ENCODE measurements around the gene TMTC1.

DNA sequence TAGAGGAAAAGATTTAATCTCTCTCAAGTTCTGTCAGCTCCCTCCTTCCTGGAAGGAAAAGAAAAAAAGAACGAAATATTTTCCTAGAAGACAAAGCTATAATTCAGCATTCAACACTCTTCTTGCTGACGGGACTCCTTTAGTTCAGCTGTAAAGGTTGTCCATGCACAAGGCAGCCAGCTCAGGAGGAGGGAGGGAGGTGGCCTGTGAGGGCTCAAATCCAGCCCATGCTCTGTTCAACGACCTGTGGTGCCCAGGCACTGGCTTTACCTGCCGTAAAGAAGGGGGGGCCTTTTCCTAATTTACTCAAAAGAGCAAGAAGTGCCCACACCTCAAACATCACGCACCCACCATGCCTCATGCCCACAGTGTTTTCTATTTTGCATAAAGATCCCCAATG is 109.3 kb downstream of the TMTC1 start:
- TF ChIP-seq EZH2 (IDR thresholded peaks at IDR 0.05; ENCODE audit: low read length): no peak
- TF ChIP-seq, protein P1, sequence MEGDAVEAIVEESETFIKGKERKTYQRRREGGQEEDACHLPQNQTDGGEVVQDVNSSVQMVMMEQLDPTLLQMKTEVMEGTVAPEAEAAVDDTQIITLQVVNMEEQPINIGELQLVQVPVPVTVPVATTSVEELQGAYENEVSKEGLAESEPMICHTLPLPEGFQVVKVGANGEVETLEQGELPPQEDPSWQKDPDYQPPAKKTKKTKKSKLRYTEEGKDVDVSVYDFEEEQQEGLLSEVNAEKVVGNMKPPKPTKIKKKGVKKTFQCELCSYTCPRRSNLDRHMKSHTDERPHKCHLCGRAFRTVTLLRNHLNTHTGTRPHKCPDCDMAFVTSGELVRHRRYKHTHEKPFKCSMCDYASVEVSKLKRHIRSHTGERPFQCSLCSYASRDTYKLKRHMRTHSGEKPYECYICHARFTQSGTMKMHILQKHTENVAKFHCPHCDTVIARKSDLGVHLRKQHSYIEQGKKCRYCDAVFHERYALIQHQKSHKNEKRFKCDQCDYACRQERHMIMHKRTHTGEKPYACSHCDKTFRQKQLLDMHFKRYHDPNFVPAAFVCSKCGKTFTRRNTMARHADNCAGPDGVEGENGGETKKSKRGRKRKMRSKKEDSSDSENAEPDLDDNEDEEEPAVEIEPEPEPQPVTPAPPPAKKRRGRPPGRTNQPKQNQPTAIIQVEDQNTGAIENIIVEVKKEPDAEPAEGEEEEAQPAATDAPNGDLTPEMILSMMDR (optimal IDR thresholded peaks at IDR 0.05 in 1 of 3, IDR thresholded peaks at IDR 0.05 in 1 of 3, conservative IDR thresholded peaks at IDR 0.05 in 1 of 3; ENCODE audit: extremely low read depth in 1 of 3, insufficient read depth in 2 of 3, low read length in 3 of 3): no peak
